ENCODE measurements around the gene AHNAK.
"Not testable (repeated sequence)": the region's sequence is repeated elsewhere in the genome, so short reads cannot be mapped to it uniquely, and the experiment has no call there.

AHNAK gene

DNA sequence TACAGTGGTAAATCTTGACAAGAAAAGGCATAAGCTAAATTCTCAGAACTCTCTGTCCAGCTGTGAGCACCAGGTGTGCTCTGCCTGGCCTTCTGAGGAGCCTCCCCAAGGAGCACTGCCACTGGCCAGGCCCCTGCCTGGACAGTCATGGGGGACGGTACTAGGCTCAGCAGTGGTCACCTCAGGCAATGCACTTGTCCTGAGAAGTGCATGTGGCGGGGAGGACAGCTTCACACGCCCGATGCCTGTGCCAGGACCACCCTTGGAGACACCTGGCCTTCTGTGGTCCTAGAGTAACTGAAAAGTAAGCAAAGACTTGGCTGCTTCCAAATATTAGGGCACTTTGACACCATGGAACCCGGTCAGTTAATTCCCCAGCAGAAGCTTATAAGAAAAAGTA is 156.4 kb downstream of the AHNAK start:
- ATAC-seq: no peak
- TF ChIP-seq GLIS3 (CRISPR knock-in tag; IDR thresholded peaks at IDR 0.05) (no peak), ARNTL (CRISPR knock-in tag; IDR thresholded peaks at IDR 0.05; ENCODE audit: borderline replicate concordance, low read depth) (no peak), RARB (CRISPR knock-in tag; IDR thresholded peaks at IDR 0.05) (no peak), BACH2 (CRISPR knock-in tag; IDR thresholded peaks at IDR 0.05; ENCODE audit: borderline replicate concordance) (no peak), TCF4 (CRISPR knock-in tag; IDR thresholded peaks at IDR 0.05; ENCODE audit: borderline replicate concordance) (no peak), ZNF565 (CRISPR knock-in tag; conservative IDR thresholded peaks at IDR 0.05; ENCODE audit: low read depth) (no peak), ZNF70 (CRISPR knock-in tag; IDR thresholded peaks at IDR 0.05) (no peak)
- TF ChIP-seq, protein P1, sequence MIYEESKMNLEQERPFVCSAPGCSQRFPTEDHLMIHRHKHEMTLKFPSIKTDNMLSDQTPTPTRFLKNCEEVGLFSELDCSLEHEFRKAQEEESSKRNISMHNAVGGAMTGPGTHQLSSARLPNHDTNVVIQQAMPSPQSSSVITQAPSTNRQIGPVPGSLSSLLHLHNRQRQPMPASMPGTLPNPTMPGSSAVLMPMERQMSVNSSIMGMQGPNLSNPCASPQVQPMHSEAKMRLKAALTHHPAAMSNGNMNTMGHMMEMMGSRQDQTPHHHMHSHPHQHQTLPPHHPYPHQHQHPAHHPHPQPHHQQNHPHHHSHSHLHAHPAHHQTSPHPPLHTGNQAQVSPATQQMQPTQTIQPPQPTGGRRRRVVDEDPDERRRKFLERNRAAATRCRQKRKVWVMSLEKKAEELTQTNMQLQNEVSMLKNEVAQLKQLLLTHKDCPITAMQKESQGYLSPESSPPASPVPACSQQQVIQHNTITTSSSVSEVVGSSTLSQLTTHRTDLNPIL (CRISPR knock-in tag; IDR thresholded peaks at IDR 0.05; ENCODE audit: low read depth): no peak
- TF ChIP-seq, protein P2, sequence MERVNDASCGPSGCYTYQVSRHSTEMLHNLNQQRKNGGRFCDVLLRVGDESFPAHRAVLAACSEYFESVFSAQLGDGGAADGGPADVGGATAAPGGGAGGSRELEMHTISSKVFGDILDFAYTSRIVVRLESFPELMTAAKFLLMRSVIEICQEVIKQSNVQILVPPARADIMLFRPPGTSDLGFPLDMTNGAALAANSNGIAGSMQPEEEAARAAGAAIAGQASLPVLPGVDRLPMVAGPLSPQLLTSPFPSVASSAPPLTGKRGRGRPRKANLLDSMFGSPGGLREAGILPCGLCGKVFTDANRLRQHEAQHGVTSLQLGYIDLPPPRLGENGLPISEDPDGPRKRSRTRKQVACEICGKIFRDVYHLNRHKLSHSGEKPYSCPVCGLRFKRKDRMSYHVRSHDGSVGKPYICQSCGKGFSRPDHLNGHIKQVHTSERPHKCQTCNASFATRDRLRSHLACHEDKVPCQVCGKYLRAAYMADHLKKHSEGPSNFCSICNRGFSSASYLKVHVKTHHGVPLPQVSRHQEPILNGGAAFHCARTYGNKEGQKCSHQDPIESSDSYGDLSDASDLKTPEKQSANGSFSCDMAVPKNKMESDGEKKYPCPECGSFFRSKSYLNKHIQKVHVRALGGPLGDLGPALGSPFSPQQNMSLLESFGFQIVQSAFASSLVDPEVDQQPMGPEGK (CRISPR knock-in tag; IDR thresholded peaks at IDR 0.05; ENCODE audit: borderline replicate concordance): no peak

DNA sequence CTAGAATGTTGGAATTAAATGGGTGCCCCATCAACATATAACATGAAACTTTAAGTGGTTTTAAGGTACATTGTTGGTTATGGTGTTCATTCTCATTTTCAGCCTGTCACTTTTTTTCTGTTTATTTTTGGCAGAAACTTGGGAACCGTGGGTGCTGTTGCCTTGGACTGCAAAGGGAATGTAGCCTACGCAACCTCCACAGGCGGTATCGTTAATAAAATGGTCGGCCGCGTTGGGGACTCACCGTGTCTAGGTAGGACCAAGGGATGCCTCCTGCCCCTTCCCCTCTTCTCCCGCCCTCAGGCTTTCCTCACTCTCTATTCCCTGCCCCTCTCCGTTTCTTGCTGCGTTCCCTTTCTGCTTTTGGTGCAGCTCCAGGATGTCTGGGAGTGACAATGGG is 157.6 kb downstream of the AHNAK start:
- TF ChIP-seq ZNF70 (CRISPR knock-in tag; IDR thresholded peaks at IDR 0.05) (no peak), ARNTL (CRISPR knock-in tag; IDR thresholded peaks at IDR 0.05; ENCODE audit: borderline replicate concordance, low read depth) (no peak), ESRRG (CRISPR knock-in tag; IDR thresholded peaks at IDR 0.05) (no peak), OSR1 (CRISPR knock-in tag; IDR thresholded peaks at IDR 0.05) (no peak), CSDC2 (CRISPR knock-in tag; IDR thresholded peaks at IDR 0.05) (no peak), TOX (CRISPR knock-in tag; IDR thresholded peaks at IDR 0.05; ENCODE audit: borderline replicate concordance) (no peak), ZC3H10 (CRISPR knock-in tag; IDR thresholded peaks at IDR 0.05) (no peak), ZFP30 (CRISPR knock-in tag; IDR thresholded peaks at IDR 0.05) (no peak), GLIS3 (CRISPR knock-in tag; IDR thresholded peaks at IDR 0.05) (no peak), SNAI2 (CRISPR knock-in tag; IDR thresholded peaks at IDR 0.05) (no peak), ZFP3 (CRISPR knock-in tag; IDR thresholded peaks at IDR 0.05) (no peak), BACH2 (CRISPR knock-in tag; IDR thresholded peaks at IDR 0.05; ENCODE audit: borderline replicate concordance) (no peak), ZNF8 (CRISPR knock-in tag; IDR thresholded peaks at IDR 0.05) (no peak)
- TF ChIP-seq, protein P3, sequence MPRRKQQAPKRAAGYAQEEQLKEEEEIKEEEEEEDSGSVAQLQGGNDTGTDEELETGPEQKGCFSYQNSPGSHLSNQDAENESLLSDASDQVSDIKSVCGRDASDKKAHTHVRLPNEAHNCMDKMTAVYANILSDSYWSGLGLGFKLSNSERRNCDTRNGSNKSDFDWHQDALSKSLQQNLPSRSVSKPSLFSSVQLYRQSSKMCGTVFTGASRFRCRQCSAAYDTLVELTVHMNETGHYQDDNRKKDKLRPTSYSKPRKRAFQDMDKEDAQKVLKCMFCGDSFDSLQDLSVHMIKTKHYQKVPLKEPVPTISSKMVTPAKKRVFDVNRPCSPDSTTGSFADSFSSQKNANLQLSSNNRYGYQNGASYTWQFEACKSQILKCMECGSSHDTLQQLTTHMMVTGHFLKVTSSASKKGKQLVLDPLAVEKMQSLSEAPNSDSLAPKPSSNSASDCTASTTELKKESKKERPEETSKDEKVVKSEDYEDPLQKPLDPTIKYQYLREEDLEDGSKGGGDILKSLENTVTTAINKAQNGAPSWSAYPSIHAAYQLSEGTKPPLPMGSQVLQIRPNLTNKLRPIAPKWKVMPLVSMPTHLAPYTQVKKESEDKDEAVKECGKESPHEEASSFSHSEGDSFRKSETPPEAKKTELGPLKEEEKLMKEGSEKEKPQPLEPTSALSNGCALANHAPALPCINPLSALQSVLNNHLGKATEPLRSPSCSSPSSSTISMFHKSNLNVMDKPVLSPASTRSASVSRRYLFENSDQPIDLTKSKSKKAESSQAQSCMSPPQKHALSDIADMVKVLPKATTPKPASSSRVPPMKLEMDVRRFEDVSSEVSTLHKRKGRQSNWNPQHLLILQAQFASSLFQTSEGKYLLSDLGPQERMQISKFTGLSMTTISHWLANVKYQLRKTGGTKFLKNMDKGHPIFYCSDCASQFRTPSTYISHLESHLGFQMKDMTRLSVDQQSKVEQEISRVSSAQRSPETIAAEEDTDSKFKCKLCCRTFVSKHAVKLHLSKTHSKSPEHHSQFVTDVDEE (CRISPR knock-in tag; IDR thresholded peaks at IDR 0.05): no peak
- TF ChIP-seq, protein P4, sequence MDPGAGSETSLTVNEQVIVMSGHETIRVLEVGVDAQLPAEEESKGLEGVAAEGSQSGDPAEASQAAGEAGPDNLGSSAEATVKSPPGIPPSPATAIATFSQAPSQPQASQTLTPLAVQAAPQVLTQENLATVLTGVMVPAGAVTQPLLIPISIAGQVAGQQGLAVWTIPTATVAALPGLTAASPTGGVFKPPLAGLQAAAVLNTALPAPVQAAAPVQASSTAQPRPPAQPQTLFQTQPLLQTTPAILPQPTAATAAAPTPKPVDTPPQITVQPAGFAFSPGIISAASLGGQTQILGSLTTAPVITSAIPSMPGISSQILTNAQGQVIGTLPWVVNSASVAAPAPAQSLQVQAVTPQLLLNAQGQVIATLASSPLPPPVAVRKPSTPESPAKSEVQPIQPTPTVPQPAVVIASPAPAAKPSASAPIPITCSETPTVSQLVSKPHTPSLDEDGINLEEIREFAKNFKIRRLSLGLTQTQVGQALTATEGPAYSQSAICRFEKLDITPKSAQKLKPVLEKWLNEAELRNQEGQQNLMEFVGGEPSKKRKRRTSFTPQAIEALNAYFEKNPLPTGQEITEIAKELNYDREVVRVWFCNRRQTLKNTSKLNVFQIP (CRISPR knock-in tag; IDR thresholded peaks at IDR 0.05; ENCODE audit: borderline replicate concordance, low read depth): no peak
- TF ChIP-seq, protein P1 (CRISPR knock-in tag; IDR thresholded peaks at IDR 0.05; ENCODE audit: low read depth): no peak

DNA sequence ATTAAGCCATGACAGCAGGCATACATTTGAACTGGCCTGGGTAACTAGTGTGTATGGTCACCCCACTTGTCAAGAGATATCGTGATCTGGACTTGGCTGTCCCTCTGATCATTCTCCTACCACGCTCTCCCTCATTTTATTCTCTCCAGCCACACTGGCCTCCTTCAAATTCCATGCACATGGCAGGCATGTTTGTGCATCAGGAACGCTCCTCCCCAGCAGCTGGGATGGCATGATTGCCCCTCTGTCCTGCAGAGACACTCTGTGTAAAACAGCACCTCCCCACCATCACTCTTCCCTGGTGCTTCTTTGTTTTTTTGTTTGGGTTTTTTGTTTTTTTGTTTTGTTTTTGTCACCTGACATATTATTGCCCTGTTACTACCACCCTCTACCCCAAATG is 159.2 kb downstream of the AHNAK start:
- TF ChIP-seq TCF4 (CRISPR knock-in tag; IDR thresholded peaks at IDR 0.05; ENCODE audit: borderline replicate concordance): no peak
- TF ChIP-seq TOX (CRISPR knock-in tag; IDR thresholded peaks at IDR 0.05; ENCODE audit: borderline replicate concordance): no peak
- TF ChIP-seq PPARA (CRISPR knock-in tag; IDR thresholded peaks at IDR 0.05; ENCODE audit: borderline replicate concordance): no peak
- no peak for TF ChIP-seq ZNF565 (CRISPR knock-in tag; conservative IDR thresholded peaks at IDR 0.05; ENCODE audit: low read depth)
- TF ChIP-seq GLIS3 (CRISPR knock-in tag; IDR thresholded peaks at IDR 0.05): no peak
- TF ChIP-seq, protein P4 (CRISPR knock-in tag; IDR thresholded peaks at IDR 0.05; ENCODE audit: borderline replicate concordance, low read depth): no peak
- TF ChIP-seq RARB (CRISPR knock-in tag; IDR thresholded peaks at IDR 0.05): no peak
- no peak for TF ChIP-seq SNAI2 (CRISPR knock-in tag; IDR thresholded peaks at IDR 0.05)
- TF ChIP-seq, protein P1 (CRISPR knock-in tag; IDR thresholded peaks at IDR 0.05; ENCODE audit: low read depth): no peak
- TF ChIP-seq ZFP30 (CRISPR knock-in tag; IDR thresholded peaks at IDR 0.05): no peak
- ATAC-seq: no peak

More for the DNA sequence above, 157.6 kb downstream of the AHNAK start:
- no peak for ATAC-seq

DNA sequence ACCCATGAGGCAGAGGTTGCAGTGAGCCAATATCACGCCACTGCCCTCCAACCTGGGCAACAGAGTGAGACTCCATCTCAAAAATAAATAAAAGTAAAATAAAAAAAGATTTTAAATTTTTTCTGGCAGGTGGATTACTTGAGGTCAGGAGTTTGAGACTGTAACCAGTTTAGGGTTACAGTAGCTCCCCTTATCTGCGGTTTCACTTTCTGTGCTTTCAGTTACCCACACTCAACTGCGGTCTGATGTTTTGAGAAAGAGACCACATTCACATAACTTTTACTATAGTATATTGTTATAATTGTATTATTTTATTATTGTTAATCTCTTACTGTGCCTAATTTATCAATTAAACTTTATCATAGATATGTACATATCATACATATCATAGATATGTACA is 160.5 kb downstream of the AHNAK start:
- ATAC-seq: not testable (repeated sequence)

Data from SK-N-SH treated with all-trans-retinoic acid at 6 μM for 48 hours (cell line).